Skin of body (tissue), 2 donors: Measurements from ENCODE around the gene RPL36AL. TPM values are rescaled to one million over a fixed set of nuclear protein-coding genes. Genes with fewer than 3 reads are reported as not detected.
A peak's percentile ranks its signal among the peaks of the same experiment; 100 is the strongest.
"Not testable (repeated sequence)": the region's sequence is repeated elsewhere in the genome, so short reads cannot be mapped to it uniquely, and the experiment has no call there.

ENCODE experiments used
- DNase-seq: peaks from one replicate; lab custom pipeline; 2025; lab: John Stamatoyannopoulos, UW
- total RNA-seq: library from RNA; depleted of rRNA; stranded (reverse); fragments of >200 nt; gene quantifications from one replicate; pipeline ENCODE4 v1.2.3, GENCODE V29; 2014

RPL36AL gene
- total RNA-seq, 1 donor from 2014 or later, result 101 TPM

- no peak for DNase-seq
Observed at GRCh38 chr14:49619730-49620129, 696 bp downstream of the RPL36AL start.

- DNase-seq, result not testable (repeated sequence)
Observed at GRCh38 chr14:49619273-49619672, 1.2 kb downstream of the RPL36AL start.

- no peak for DNase-seq
Observed at GRCh38 chr14:49617852-49618519, 2.4 kb downstream of the RPL36AL start.

GRCh38 chr14:49615776-49616175 is 4.7 kb downstream of the RPL36AL start:
- DNase-seq, result no peak

- DNase-seq, result no peak
Observed at GRCh38 chr14:49614196-49614595, 6.2 kb downstream of the RPL36AL start.

GRCh38 chr14:49612671-49613070 is 7.8 kb downstream of the RPL36AL start:
- no peak for DNase-seq

- no peak for DNase-seq
Observed at GRCh38 chr14:49612251-49612650, 8.2 kb downstream of the RPL36AL start.

GRCh38 chr14:49607583-49607982 is 12.8 kb downstream of the RPL36AL start:
- no peak for DNase-seq

GRCh38 chr14:49598485-49599300 is 21.7 kb downstream of the RPL36AL start, which contains the start of gene LRR1:
LRR1 (plus strand) TSS chr14:49598940; CDS start chr14:49599021, 81 bp downstream.
- DNase-seq, result peak; percentile 74

- DNase-seq, result no peak
Observed at GRCh38 chr14:49598189-49598484, 22.3 kb downstream of the RPL36AL start.

GRCh38 chr14:49594347-49595091 is 25.9 kb downstream of the RPL36AL start:
- peak; percentile 84 for DNase-seq

GRCh38 chr14:49593016-49593415 is 27.4 kb downstream of the RPL36AL start:
- DNase-seq, result no peak

GRCh38 chr14:49589387-49589786 is 31.0 kb downstream of the RPL36AL start:
- DNase-seq, result no peak

- DNase-seq, result peak; percentile 36
Observed at GRCh38 chr14:49586673-49587460, 33.6 kb downstream of the RPL36AL start.

- peak; percentile 100 for DNase-seq
Observed at GRCh38 chr14:49585803-49586672, 34.4 kb downstream of the RPL36AL start, which contains the start of gene RPS29. RPS29 (minus strand) TSS chr14:49586380; CDS start chr14:49586346, 34 bp downstream.

GRCh38 chr14:49584981-49585640 is 35.3 kb downstream of the RPL36AL start:
- not testable (repeated sequence) for DNase-seq

- no peak for DNase-seq
Observed at GRCh38 chr14:49584058-49584457, 36.4 kb downstream of the RPL36AL start.

- DNase-seq, result no peak
Observed at GRCh38 chr14:49583629-49584028, 36.8 kb downstream of the RPL36AL start.

GRCh38 chr14:49582113-49582977 is 38.1 kb downstream of the RPL36AL start:
- DNase-seq, result no peak
